Endothelial cell of umbilical vein (primary cell): ENCODE data around the gene DHDH. TPM values are rescaled to one million over a fixed set of nuclear protein-coding genes. Genes with fewer than 3 reads are reported as not detected.
A peak's percentile ranks its signal among the peaks of the same experiment; 100 is the strongest.

ENCODE experiments used
- BruUV-seq: library from RNA; stranded (reverse); fragments of 400-500 nt; replicated peaks from 2 replicates; lab custom pipeline; 2021; lab: Mats Ljungman, UMichigan
- CTCF ChIA-PET: fragments of 300-600, 350-600 bp; sonication (Branson Sonifier 250); formaldehyde crosslinking; loops from one replicate; lab custom pipeline; 2021; ENCODE audit warnings: antibody characterized with exemption, inconsistent platforms; lab: Charles Lee
- POLR2A ChIA-PET: fragments of 300-600, 350-600 bp; sonication (Branson Sonifier 250); formaldehyde crosslinking; loops from one replicate; lab custom pipeline; 2021; ENCODE audit warnings: antibody characterized with exemption, inconsistent platforms; lab: Charles Lee
- DNase-seq: peaks from one replicate; pipeline ENCODE4 v3.0.0-alpha.2; 2011; ENCODE audit warnings: low read depth, low spot score
- FAIRE-seq: peaks from 2 replicates; lab custom pipeline; 2011; peaks lifted over from hg19 to GRCh38; lab: Jason Lieb, UNC
- H2AFZ ChIP-seq: 2 replicates; pipeline ENCODE4 v1.6.0; 2012; ENCODE audit warnings: low read depth, low read length, control low read depth, inconsistent platforms
- H3K27ac ChIP-seq: 2 replicates; pipeline ENCODE4 v1.5.1; 2011; ENCODE audit warnings: low read depth, mild to moderate bottlenecking, control low read depth, low read length, moderate library complexity; ENCODE audit not compliant: insufficient read depth
- H3K27me3 ChIP-seq, 2 experiments: 2 replicates each; pipeline versions ENCODE4 v1.6.0 to v1.6.1; 2011; ENCODE audit warnings: low read length in 2 of 2, mixed read lengths in 1 of 2; ENCODE audit not compliant: control insufficient read depth in 2 of 2, insufficient read depth in 2 of 2
- H3K36me3 ChIP-seq, 2 experiments: 2 replicates in 1 of 2; 3 replicates in 1 of 2; pipeline ENCODE4 v1.5.1; 2011; ENCODE audit warnings: low read length in 2 of 2, mild to moderate bottlenecking in 1 of 2, moderate library complexity in 1 of 2; ENCODE audit not compliant: control insufficient read depth in 2 of 2, insufficient read depth in 2 of 2; ENCODE audit errors: extremely low read depth in 1 of 2
- H3K4me1 ChIP-seq: 3 replicates; pipeline ENCODE4 v1.5.1; 2011; ENCODE audit warnings: mild to moderate bottlenecking, low read length; ENCODE audit not compliant: control insufficient read depth, insufficient read depth; ENCODE audit errors: extremely low read depth
- H3K4me2 ChIP-seq: 2 replicates; pipeline ENCODE4 v1.6.1; 2011; ENCODE audit warnings: low read length, control low read depth, mixed read lengths; ENCODE audit not compliant: insufficient read depth
- H3K4me3 ChIP-seq, 3 experiments: fragments of 200-600 bp in 1 of 3; sonication (generic), shearing (Covaris generic) in 1 of 3; replicated peaks in 1 of 3; 2 replicates each; pipeline ENCODE4 v1.5.1; 2011 to 2016; ENCODE audit warnings: control low read depth in 3 of 3, low read length in 3 of 3, mild to moderate bottlenecking in 2 of 3, inconsistent platforms in 1 of 3, low read depth in 1 of 3, moderate library complexity in 1 of 3; ENCODE audit not compliant: insufficient read depth in 1 of 3
- H3K79me2 ChIP-seq: 2 replicates; pipeline ENCODE4 v1.6.0; 2012; ENCODE audit warnings: low read length, inconsistent platforms; ENCODE audit not compliant: control insufficient read depth, insufficient read depth
- H3K9ac ChIP-seq: replicated peaks from 2 replicates; pipeline ENCODE3; 2011; ENCODE audit warnings: low read length, control low read depth; ENCODE audit not compliant: insufficient read depth; ENCODE audit errors: extremely low read depth
- H3K9me1 ChIP-seq: replicated peaks from 3 replicates; pipeline ENCODE4 v1.6.0; 2011; ENCODE audit warnings: mild to moderate bottlenecking, low read length; ENCODE audit not compliant: control insufficient read depth, insufficient read depth; ENCODE audit errors: extremely low read depth
- H3K9me3 ChIP-seq: replicated peaks from 2 replicates; pipeline ENCODE4 v1.5.1; 2012; ENCODE audit warnings: low read length, inconsistent platforms; ENCODE audit not compliant: control insufficient read depth, insufficient read depth
- H4K20me1 ChIP-seq: replicated peaks from 2 replicates; pipeline ENCODE3; 2011; ENCODE audit warnings: mild to moderate bottlenecking, low read length; ENCODE audit not compliant: control insufficient read depth, insufficient read depth; ENCODE audit errors: extremely low read depth
- JUN ChIP-seq: IDR thresholded peaks from 2 replicates; pipeline ENCODE4 v1.6.1; 2011; ENCODE audit warnings: borderline replicate concordance, low read depth; ENCODE audit not compliant: insufficient read length, insufficient read depth
- POLR2A ChIP-seq: IDR thresholded peaks from 2 replicates; pipeline ENCODE4 v1.6.1; 2012; ENCODE audit warnings: low read depth, mild to moderate bottlenecking, control low read depth, low read length
- POLR2AphosphoS5 ChIP-seq: IDR thresholded peaks from 2 replicates; pipeline ENCODE4 v1.6.1; 2012; ENCODE audit warnings: low read depth, mild to moderate bottlenecking, control low read depth, low read length, moderate library complexity; ENCODE audit not compliant: insufficient read depth
- dilution Hi-C: fragments of 300-500 bp; cut with MboI; formaldehyde crosslinking; loops from one replicate; pipeline ENCODE4 v1.15.0; 2019; ENCODE audit warnings: low sequenced_read_pairs; ENCODE audit not compliant: extremely low pct_ligation_motif_present
- intact Hi-C: fragments of 100-400 bp; cut with micrococcal nuclease; formaldehyde crosslinking; loops from one replicate; pipeline ENCODE4 v1.10.0; 2022
- polyA plus RNA-seq, 4 experiments: library from polyadenylated mRNA; depleted of rRNA in 3 of 4; stranded (reverse) in 3 of 4; unstranded in 1 of 4; fragments of >200 nt; gene quantifications; 2 replicates each; pipeline versions ENCODE4 v1.2.1 to v1.2.3, GENCODE V29; 2011 to 2012; ENCODE audit warnings: missing spikeins in 1 of 4
- total RNA-seq: library from RNA; stranded (reverse); gene quantifications from 2 replicates; pipeline ENCODE4 v1.2.3, GENCODE V29; 2021
- TF ChIP-seq, protein P1 (sequence below), 2 donors: IDR thresholded peaks; 1 replicate in 1 of 2; 2 replicates in 1 of 2; pipeline ENCODE4 v1.5.1; 2011; ENCODE audit warnings: low read length in 2 of 2, mild to moderate bottlenecking in 2 of 2, moderate library complexity in 2 of 2, control low read depth in 1 of 2, inconsistent platforms in 1 of 2, low read depth in 1 of 2; ENCODE audit not compliant: insufficient read depth in 1 of 2; ENCODE audit errors: extremely low read depth in 1 of 2

The DHDH gene
- total and polyA plus RNA-seq, 2 donors (not counting 3 experiments of a cell fraction or from before 2014, with no cell fraction given) = not detected

GRCh38 chr19:48962029-48962848, 28.7 kb downstream of the DHDH start:
- intact Hi-C loops (no loop called here), dilution Hi-C loops (no loop called here)
- Histone ChIP-seq H2AFZ (no peak overlapping the region), H3K9me1 (no peaks in the 10 kb centered on the region), H3K36me3 (peaks cover 3 to 4% of the 10 kb centered on the region in 2 experiments), H3K27me3 (no peaks in the 10 kb centered on the region), H3K9ac (no peak overlapping the region), H3K4me3 (no peak overlapping the region), H3K9me3 (no peaks in the 10 kb centered on the region), H3K4me1 (peaks cover 25% of the 10 kb centered on the region), H3K4me2 (no peak overlapping the region), H3K27ac (peak overlapping the region; percentile 21), H3K79me2 (peaks cover 21% of the 10 kb centered on the region), H4K20me1 (peaks cover 3% of the 10 kb centered on the region)
- TF ChIP-seq POLR2A (peak; percentile 94), JUN (no peak), POLR2AphosphoS5 (peak; percentile 84)
- TF ChIP-seq, protein P1, sequence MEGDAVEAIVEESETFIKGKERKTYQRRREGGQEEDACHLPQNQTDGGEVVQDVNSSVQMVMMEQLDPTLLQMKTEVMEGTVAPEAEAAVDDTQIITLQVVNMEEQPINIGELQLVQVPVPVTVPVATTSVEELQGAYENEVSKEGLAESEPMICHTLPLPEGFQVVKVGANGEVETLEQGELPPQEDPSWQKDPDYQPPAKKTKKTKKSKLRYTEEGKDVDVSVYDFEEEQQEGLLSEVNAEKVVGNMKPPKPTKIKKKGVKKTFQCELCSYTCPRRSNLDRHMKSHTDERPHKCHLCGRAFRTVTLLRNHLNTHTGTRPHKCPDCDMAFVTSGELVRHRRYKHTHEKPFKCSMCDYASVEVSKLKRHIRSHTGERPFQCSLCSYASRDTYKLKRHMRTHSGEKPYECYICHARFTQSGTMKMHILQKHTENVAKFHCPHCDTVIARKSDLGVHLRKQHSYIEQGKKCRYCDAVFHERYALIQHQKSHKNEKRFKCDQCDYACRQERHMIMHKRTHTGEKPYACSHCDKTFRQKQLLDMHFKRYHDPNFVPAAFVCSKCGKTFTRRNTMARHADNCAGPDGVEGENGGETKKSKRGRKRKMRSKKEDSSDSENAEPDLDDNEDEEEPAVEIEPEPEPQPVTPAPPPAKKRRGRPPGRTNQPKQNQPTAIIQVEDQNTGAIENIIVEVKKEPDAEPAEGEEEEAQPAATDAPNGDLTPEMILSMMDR (IDR thresholded peaks at IDR 0.05; ENCODE audit: extremely low read depth in 1 of 2, insufficient read depth in 1 of 2, low read depth in 1 of 2, low read length in 2 of 2) = no peak
- BruUV-seq = no TSS peak
- DNase-seq = no peak
- CTCF ChIA-PET = interaction anchor here (0.9 to 1.2 kb wide), 2 partner anchors 8 to 167 kb away, joined by 3 to 5 read pairs; no protein-coding TSS in a partner anchor
- FAIRE-seq = peak; percentile 38
- POLR2A ChIA-PET = interaction anchor here (1.4 kb wide), 1 partner anchor 88 kb away, joined by 8 read pairs; no protein-coding TSS in a partner anchor
